ENCODE data around the gene CDC42BPG.

The CDC42BPG gene

DNA sequence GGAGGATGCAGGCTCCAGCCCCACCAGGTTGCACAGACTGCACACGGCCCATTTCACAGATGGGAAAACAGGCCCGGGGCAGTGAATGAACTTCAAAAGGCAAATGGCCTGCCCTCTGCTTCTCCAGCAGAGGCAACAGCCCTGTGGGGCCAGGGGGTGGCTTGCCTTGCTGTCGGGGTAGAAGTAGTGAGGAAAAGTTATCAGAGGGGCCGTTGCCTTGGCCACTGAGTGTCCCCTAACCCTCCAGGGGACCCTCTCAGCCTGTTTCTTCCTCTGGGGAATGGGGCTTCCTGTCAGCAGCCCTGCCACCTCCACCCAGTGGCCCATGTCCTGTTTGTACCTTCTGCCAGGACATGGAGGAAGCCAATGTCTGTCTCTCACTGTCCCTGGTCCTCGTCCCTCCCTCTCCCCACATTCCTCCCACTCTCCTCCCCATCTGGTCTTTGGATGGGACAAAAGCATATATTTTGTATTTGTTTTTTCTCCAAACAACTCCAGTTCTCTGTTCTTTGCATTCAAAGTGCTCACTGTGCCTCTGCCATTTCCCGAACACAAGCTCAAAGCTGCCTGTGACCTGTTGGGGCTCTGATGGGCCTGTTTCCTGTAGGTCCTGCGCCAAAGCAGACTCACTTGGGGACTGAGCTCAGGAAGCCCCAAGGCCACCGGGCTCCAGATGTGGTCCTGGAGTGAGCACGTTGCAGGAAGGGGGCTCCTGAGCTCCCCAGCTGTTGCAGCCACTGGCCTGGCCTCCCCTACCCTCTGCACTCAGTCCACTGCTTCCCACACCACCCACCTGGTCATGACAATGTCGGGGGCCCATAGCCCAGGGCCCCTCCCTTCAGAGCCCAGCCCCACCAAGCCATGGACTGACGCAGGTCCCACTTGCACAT lies 50.9 kb downstream of the CDC42BPG start:
- TF ChIP-seq, protein P1, sequence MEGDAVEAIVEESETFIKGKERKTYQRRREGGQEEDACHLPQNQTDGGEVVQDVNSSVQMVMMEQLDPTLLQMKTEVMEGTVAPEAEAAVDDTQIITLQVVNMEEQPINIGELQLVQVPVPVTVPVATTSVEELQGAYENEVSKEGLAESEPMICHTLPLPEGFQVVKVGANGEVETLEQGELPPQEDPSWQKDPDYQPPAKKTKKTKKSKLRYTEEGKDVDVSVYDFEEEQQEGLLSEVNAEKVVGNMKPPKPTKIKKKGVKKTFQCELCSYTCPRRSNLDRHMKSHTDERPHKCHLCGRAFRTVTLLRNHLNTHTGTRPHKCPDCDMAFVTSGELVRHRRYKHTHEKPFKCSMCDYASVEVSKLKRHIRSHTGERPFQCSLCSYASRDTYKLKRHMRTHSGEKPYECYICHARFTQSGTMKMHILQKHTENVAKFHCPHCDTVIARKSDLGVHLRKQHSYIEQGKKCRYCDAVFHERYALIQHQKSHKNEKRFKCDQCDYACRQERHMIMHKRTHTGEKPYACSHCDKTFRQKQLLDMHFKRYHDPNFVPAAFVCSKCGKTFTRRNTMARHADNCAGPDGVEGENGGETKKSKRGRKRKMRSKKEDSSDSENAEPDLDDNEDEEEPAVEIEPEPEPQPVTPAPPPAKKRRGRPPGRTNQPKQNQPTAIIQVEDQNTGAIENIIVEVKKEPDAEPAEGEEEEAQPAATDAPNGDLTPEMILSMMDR (IDR thresholded peaks at IDR 0.05; ENCODE audit: low read depth, low read length): no peak
- H3K4me3 ChIP-seq (ENCODE audit: low read depth, low read length): no peak overlapping the region
- DNase-seq (ENCODE audit: low read depth, low spot score): no peak
- in situ Hi-C loops (cut with HindIII; ENCODE audit: low sequenced_read_pairs): no loop called here

DNA sequence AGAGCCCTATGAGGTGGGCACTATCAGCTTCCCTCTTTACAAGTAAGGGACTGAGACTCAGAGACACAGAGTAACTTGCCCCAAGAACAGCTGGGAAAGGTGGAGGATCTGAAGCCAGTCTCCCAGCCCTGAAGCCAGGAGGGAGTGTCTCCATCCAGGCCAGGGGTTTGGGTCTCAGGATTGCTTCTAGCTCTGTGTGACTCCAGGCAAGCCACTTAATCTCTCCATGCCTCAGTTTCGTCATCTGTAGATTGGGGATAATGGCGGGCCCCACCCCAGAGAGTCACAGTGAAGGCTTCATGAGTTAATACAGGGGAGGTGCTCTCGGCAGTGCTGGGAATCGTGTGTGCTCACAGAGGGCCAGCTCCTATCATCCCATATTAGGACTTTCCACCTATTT lies 52.0 kb downstream of the CDC42BPG start:
- in situ Hi-C loops (cut with HindIII; ENCODE audit: low sequenced_read_pairs): no loop called here
- H3K4me3 ChIP-seq (ENCODE audit: low read depth, low read length): no peak overlapping the region
- TF ChIP-seq, protein P1 (IDR thresholded peaks at IDR 0.05; ENCODE audit: low read depth, low read length): no peak
- no peak for DNase-seq (ENCODE audit: low read depth, low spot score)

DNA sequence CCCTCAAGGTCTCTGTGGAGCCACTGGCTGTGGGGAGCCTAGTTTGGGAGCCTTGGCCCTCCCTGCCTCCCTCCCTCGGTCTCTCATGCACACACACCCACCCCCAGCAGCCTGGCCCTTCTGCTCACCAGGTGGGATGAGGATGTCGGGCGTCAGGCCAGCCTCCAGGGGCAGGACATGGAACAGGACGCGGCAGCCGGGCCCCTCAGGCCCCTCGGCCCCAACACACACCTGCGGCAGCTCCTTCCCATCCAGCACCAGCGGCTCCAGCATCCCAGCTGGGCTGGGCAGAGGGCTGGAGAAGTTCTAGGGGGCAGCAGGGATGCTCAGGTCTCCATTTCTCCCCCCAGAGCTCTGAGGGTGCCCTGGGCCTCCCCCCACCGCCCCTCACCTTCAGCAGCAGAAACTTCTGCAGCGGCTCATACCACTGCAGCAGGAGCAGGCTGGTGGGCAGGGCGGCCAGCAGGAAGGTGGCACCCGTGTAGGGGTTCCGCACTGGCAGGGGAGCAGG lies 52.6 kb downstream of the CDC42BPG start:
- no peak overlapping the region for H3K4me3 ChIP-seq (ENCODE audit: low read depth, low read length)
- in situ Hi-C loops (cut with HindIII; ENCODE audit: low sequenced_read_pairs): no loop called here
- TF ChIP-seq, protein P1 (IDR thresholded peaks at IDR 0.05; ENCODE audit: low read depth, low read length): no peak
- DNase-seq (ENCODE audit: low read depth, low spot score): no peak

DNA sequence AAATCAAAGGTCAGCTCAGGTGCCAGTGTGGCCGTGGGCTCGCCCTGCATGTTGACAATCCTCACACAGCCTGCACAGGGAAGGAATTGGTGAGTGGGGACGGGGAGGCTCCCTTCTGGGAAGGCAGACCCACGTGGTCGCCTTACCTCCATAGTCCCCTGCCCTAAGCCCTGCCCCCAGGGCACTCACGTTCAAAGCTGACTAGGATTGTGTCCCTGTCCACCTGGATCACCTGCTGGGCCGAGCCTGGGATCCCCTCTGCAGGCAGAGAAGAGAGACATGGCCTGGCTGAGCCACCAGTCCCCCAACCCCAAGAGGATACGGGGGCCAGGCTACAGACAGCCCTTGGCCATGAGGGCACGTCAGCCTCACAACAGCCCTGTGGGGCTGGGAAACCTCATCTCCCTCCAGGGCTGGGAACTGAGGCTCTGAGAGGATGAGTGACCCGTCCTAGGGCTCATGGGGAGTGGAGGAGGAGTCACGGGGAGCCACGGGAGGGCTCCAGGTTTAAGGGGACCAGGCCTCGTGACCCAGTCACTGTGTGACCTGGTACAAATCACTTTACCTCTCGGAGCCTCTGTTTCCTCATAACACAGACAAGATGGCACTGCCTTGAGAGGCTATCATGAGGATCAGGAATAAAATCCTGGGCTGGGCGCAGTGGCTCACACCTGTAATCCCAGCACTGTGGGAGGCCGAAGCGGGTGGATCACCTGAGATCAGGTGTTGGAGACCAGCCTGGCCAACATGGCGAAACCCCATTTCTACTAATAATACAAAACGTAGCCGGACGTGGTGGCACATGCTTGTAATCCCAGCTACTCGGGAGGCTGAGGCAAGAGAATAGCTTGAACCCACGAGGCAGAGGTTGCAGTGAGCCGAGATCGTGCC lies 54.0 kb downstream of the CDC42BPG start:
- in situ Hi-C loops (cut with HindIII; ENCODE audit: low sequenced_read_pairs): no loop called here

DNA sequence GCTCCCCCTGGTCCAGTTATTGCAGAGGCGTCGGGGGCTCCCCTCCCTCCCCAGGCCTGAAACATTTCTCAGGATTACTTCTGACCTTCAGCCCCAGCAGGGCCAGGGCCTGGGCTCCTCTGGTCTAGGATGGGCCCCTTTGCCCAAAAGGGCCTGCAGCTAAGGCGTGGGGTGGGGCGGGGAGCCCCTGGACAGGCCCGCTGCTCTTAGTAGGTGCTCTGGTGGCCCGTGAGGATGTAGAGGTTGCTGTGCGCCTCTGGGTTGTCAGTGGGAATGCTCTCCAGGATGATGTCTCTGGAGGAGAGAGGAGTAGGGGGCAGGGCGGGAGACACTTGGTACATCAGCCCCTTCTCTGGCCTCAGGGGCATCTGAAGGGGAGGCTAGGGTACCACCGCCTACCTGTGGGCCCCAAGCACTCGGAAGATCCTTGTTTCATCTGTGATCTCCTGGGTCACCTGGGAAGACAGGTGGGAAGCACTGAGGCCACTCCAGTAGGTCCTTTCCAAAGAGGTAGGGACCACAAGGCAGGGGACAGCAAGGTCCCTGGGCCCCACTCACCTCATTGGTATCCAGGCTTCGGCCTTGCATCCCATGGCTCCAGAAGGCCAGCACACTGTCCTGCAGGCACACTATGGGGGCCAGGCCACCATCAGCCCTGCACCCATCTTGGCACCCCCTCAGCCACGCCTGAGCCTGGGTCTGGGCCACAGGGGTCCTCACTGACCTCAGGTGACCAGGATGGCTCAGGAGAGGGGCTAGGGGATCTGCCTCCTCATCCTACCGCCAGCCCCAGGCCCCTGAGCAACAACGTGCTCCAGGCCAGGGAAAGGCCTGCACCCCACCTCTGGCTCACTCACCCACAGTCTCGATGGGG lies 54.9 kb downstream of the CDC42BPG start:
- TF ChIP-seq, protein P1 (IDR thresholded peaks at IDR 0.05; ENCODE audit: low read depth, low read length): no peak
- in situ Hi-C loops (cut with HindIII; ENCODE audit: low sequenced_read_pairs): no loop called here

More for the DNA sequence above, 54.0 kb downstream of the CDC42BPG start:
- no peak overlapping the region for H3K4me3 ChIP-seq (ENCODE audit: low read depth, low read length)
- TF ChIP-seq, protein P1 (IDR thresholded peaks at IDR 0.05; ENCODE audit: low read depth, low read length): no peak
- DNase-seq (ENCODE audit: low read depth, low spot score): no peak

More for the DNA sequence above, 54.9 kb downstream of the CDC42BPG start:
- H3K4me3 ChIP-seq (ENCODE audit: low read depth, low read length): no peak overlapping the region
- DNase-seq (ENCODE audit: low read depth, low spot score): no peak
